HCT116 (cell line): Measurements from ENCODE around the gene CORO7. TPM values are rescaled to one million over a fixed set of nuclear protein-coding genes. Genes with fewer than 3 reads are reported as not detected.

ENCODE experiments used
- ATAC-seq: fragments of 200-7000 bp; cut with Tn5 transposase; 2 replicates; pipeline ENCODE4 v1.9.1; 2020; ENCODE audit warnings: mild to moderate bottlenecking, moderate library complexity
- BruUV-seq: library from RNA; stranded (reverse); fragments of 400-500 nt; replicated peaks from 2 replicates; lab custom pipeline; 2021; lab: Mats Ljungman, UMichigan
- CTCF ChIA-PET: fragments of 300-600 bp; sonication (Branson Sonifier 250); formaldehyde crosslinking; loops from one replicate; lab custom pipeline; 2021; ENCODE audit warnings: antibody characterized with exemption; lab: Charles Lee
- POLR2A ChIA-PET: fragments of 300-600, 350-600 bp; sonication (Branson Sonifier 250); formaldehyde crosslinking; loops from one replicate; lab custom pipeline; 2021; ENCODE audit warnings: antibody characterized with exemption; lab: Charles Lee
- RAD21 ChIA-PET, 2 experiments: fragments of 300-600 bp; sonication (Branson Sonifier 250); formaldehyde crosslinking; loops; one replicate each; lab custom pipeline; 2023; ENCODE audit warnings: low total read pairs in 2 of 2; ENCODE audit not compliant: uncharacterized antibody in 2 of 2, unreplicated experiment in 2 of 2, low non-redundant PET in 1 of 2; lab: Charles Lee
- DNase-seq: peaks from one replicate; pipeline ENCODE4 v3.0.0-alpha.2; 2010; ENCODE audit warnings: low read depth, low spot score
- H2AFZ ChIP-seq: fragments of 200-600 bp; shearing (Covaris generic), sonication (generic); 2 replicates; pipeline ENCODE4 v1.6.1; 2017; ENCODE audit warnings: low read depth, mixed run types, mixed read lengths, antibody characterized with exemption, low read length; ENCODE audit not compliant: poor library complexity, severe bottlenecking
- H3K27ac ChIP-seq: 2 replicates; pipeline ENCODE4 v1.5.1; 2012; ENCODE audit warnings: low read depth, low read length
- H3K27me3 ChIP-seq: fragments of 200-600 bp; sonication (generic); 2 replicates; pipeline ENCODE4 v1.6.1; 2016; ENCODE audit warnings: mixed run types, low read length, mixed read lengths; ENCODE audit not compliant: insufficient read depth
- H3K36me3 ChIP-seq, 2 experiments: fragments of 200-500 bp in 1 of 2; fragments of 200-600 bp in 1 of 2; sonication (Bioruptor generic) in 1 of 2; sonication (generic) in 1 of 2; 2 replicates each; pipeline versions ENCODE4 v1.5.1 to v1.6.1; 2014 to 2016; ENCODE audit warnings: low read length in 2 of 2, inconsistent platforms in 1 of 2, mixed read lengths in 1 of 2, mixed run types in 1 of 2; ENCODE audit not compliant: insufficient read depth in 2 of 2, control insufficient read depth in 1 of 2
- H3K4me1 ChIP-seq, 2 experiments: fragments of 200-600 bp in 1 of 2; sonication (generic) in 1 of 2; 2 replicates each; pipeline versions ENCODE4 v1.5.1 to v1.6.1; 2012 to 2017; ENCODE audit warnings: low read length in 2 of 2, inconsistent platforms in 1 of 2, mild to moderate bottlenecking in 1 of 2, mixed read lengths in 1 of 2, mixed run types in 1 of 2, moderate library complexity in 1 of 2; ENCODE audit not compliant: insufficient read depth in 2 of 2, control insufficient read depth in 1 of 2
- H3K4me2 ChIP-seq: fragments of 200-600 bp; sonication (generic); 2 replicates; pipeline ENCODE4 v1.6.1; 2017; ENCODE audit warnings: mixed run types, low read length, mixed read lengths
- H3K4me3 ChIP-seq, 2 experiments: fragments of 200-600 bp in 1 of 2; sonication (generic) in 1 of 2; replicated peaks in 1 of 2; 2 replicates each; pipeline ENCODE4 v1.5.1; 2011 to 2016; ENCODE audit warnings: low read length in 2 of 2, control low read depth in 1 of 2, low read depth in 1 of 2, mild to moderate bottlenecking in 1 of 2, mixed read lengths in 1 of 2, mixed run types in 1 of 2
- H3K79me2 ChIP-seq: fragments of 200-600 bp; sonication (generic); 2 replicates; pipeline ENCODE4 v1.6.1; 2017; ENCODE audit warnings: mild to moderate bottlenecking, mixed run types, low read length, moderate library complexity, mixed read lengths; ENCODE audit not compliant: insufficient read depth
- H3K9ac ChIP-seq: fragments of 200-600 bp; sonication (generic); 2 replicates; pipeline ENCODE4 v1.6.1; 2016; ENCODE audit warnings: low read length, mixed read lengths
- H3K9me2 ChIP-seq: fragments of 200-600 bp; sonication (generic), shearing (Covaris generic); 2 replicates; pipeline ENCODE4 v1.6.1; 2017; ENCODE audit warnings: mixed run types, mild to moderate bottlenecking, moderate library complexity; ENCODE audit not compliant: insufficient read depth
- H3K9me3 ChIP-seq, 2 experiments: fragments of 200-500 bp in 1 of 2; fragments of 200-600 bp in 1 of 2; sonication (Bioruptor generic) in 1 of 2; sonication (generic) in 1 of 2; 2 replicates each; pipeline ENCODE4 v1.6.1; 2014 to 2017; ENCODE audit warnings: low read length in 2 of 2, mixed read lengths in 2 of 2, inconsistent platforms in 1 of 2, low read depth in 1 of 2, mild to moderate bottlenecking in 1 of 2, mixed run types in 1 of 2, moderate library complexity in 1 of 2; ENCODE audit not compliant: control insufficient read depth in 1 of 2, insufficient read depth in 1 of 2
- H4K20me1 ChIP-seq: fragments of 200-600 bp; sonication (generic), shearing (Covaris generic); 2 replicates; pipeline ENCODE4 v1.6.1; 2017; ENCODE audit warnings: mixed run types, mild to moderate bottlenecking, moderate library complexity; ENCODE audit not compliant: insufficient read depth
- ATF3 ChIP-seq: IDR thresholded peaks from 2 replicates; pipeline ENCODE4 v1.6.1; 2012
- CBX3 ChIP-seq: IDR thresholded peaks from 2 replicates; pipeline ENCODE4 v1.6.1; 2012; ENCODE audit warnings: low read depth
- CTCF ChIP-seq, 3 experiments: fragments of 200-600 bp in 1 of 3; sonication (generic) in 1 of 3; IDR thresholded peaks in 2 of 3; conservative IDR thresholded peaks in 1 of 3; 2 replicates each; pipeline ENCODE4 v1.5.1; 2012 to 2017; ENCODE audit warnings: low read depth in 2 of 3, low read length in 2 of 3, antibody characterized with exemption in 1 of 3, borderline replicate concordance in 1 of 3, control low read depth in 1 of 3, mild to moderate bottlenecking in 1 of 3, mixed read lengths in 1 of 3, mixed run types in 1 of 3, moderate library complexity in 1 of 3; ENCODE audit not compliant: insufficient read depth in 1 of 3
- FOSL1 ChIP-seq: IDR thresholded peaks from 2 replicates; pipeline ENCODE4 v1.6.1; 2012; ENCODE audit warnings: low read depth
- RAD21 ChIP-seq: IDR thresholded peaks from 2 replicates; pipeline ENCODE4 v1.6.1; 2012; ENCODE audit warnings: low read depth, mild to moderate bottlenecking
- REST ChIP-seq: IDR thresholded peaks from 2 replicates; pipeline ENCODE4 v1.6.1; 2012; ENCODE audit warnings: low read depth
- SIN3A ChIP-seq: IDR thresholded peaks from 2 replicates; pipeline ENCODE4 v1.6.1; 2012; ENCODE audit warnings: low read depth
- SRF ChIP-seq: IDR thresholded peaks from 2 replicates; pipeline ENCODE4 v1.6.1; 2012; ENCODE audit warnings: low read depth
- ZFX ChIP-seq: fragments of 450-650 bp; IDR thresholded peaks from 2 replicates; pipeline ENCODE4 v1.6.1; 2017
- intact Hi-C: fragments of 100-400 bp; cut with micrococcal nuclease; formaldehyde crosslinking; loops from 2 replicates; pipeline ENCODE4 v1.10.0; 2022
- total RNA-seq: library from RNA; stranded (reverse); gene quantifications from one replicate; pipeline ENCODE4 v1.2.1, GENCODE V29; 2021; ENCODE audit not compliant: unreplicated experiment

The CORO7 gene
- total RNA-seq, 1 experiment from 2014 or later, result 21.3 TPM

- Histone ChIP-seq H3K4me1 (peaks cover 6 to 12% of the 10 kb centered on the region in 2 experiments), H3K9ac (no peak overlapping the region), H3K9me2 (no peaks in the 10 kb centered on the region), H3K4me2 (no peak overlapping the region), H3K27ac (no peak overlapping the region), H3K4me3 (no peak overlapping the region), H3K9me3 (no peaks in the 10 kb centered on the region), H2AFZ (no peak overlapping the region), H3K27me3 (no peaks in the 10 kb centered on the region), H4K20me1 (no peaks in the 10 kb centered on the region), H3K36me3 (no peaks in the 10 kb centered on the region; a peak in 1 of 4 replicates), H3K79me2 (no peaks in the 10 kb centered on the region)
- DNase-seq (no peak), ATAC-seq (peak; percentile 63)
- no peak for TF ChIP-seq CBX3
- peak; percentile 95 for TF ChIP-seq RAD21
- TF ChIP-seq CTCF (IDR thresholded peaks at IDR 0.05 in 2 of 3, conservative IDR thresholded peaks at IDR 0.05 in 1 of 3; ENCODE audit: borderline replicate concordance in 1 of 3, insufficient read depth in 1 of 3, low read depth in 2 of 3, low read length in 2 of 3), result peak; percentile 92 to 94 (median 92)
- ChIA-PET CTCF (interaction anchor here (0.7 to 4.4 kb wide), 4 partner anchors 10 to 44 kb away, joined by 3 to 52 read pairs (median 4); no protein-coding TSS in a partner anchor), RAD21 (interaction anchor here (1.0 to 1.8 kb wide), 3 partner anchors 15 to 44 kb away, joined by 3 to 13 read pairs (median 9); no protein-coding TSS in a partner anchor), POLR2A (no interaction called here)
- no TSS peak for BruUV-seq
- intact Hi-C loops, result loop anchor here (1.0 kb wide), 1 partner anchor 43 kb away; no protein-coding TSS in a partner anchor
Observed at GRCh38 chr16:4358831-4359561, 57.4 kb downstream of the CORO7 start.

- ATAC-seq (no peak), DNase-seq (no peak)
- Histone ChIP-seq H4K20me1 (no peaks in the 10 kb centered on the region), H2AFZ (no peak overlapping the region), H3K27me3 (no peaks in the 10 kb centered on the region), H3K9ac (no peak overlapping the region), H3K9me3 (no peaks in the 10 kb centered on the region), H3K27ac (no peak overlapping the region), H3K4me1 (peaks cover 6 to 12% of the 10 kb centered on the region in 2 experiments), H3K4me2 (no peak overlapping the region), H3K79me2 (no peaks in the 10 kb centered on the region), H3K4me3 (no peak overlapping the region), H3K9me2 (no peaks in the 10 kb centered on the region), H3K36me3 (no peaks in the 10 kb centered on the region; a peak in 1 of 4 replicates)
- ChIA-PET CTCF (interaction anchor here (4.4 kb wide), 1 partner anchor 45 kb away, joined by 52 read pairs; no protein-coding TSS in a partner anchor), RAD21 (no interaction called here), POLR2A (no interaction called here)
- BruUV-seq, result no TSS peak
- intact Hi-C loops, result no loop called here
- TF ChIP-seq CBX3, result no peak
- no peak for TF ChIP-seq SRF
- no peak for TF ChIP-seq REST
- TF ChIP-seq FOSL1, result no peak
- TF ChIP-seq SIN3A, result no peak
- TF ChIP-seq ATF3, result no peak
- no peak for TF ChIP-seq ZFX
Observed at GRCh38 chr16:4358236-4358635, 58.2 kb downstream of the CORO7 start.
